HepG2 (cell line): Measurements from ENCODE around the gene RAET1L. TPM values are rescaled to one million over a fixed set of nuclear protein-coding genes. Genes with fewer than 3 reads are reported as not detected.

Experiments used
- BRD4 ChIP-seq: sonication (generic); formaldehyde crosslinking; IDR thresholded peaks from 2 replicates; pipeline ENCODE4 v1.4.0; 2020; ENCODE audit warnings: missing genetic modification reagents
- DBP ChIP-seq: sonication (generic); formaldehyde crosslinking; IDR thresholded peaks from 2 replicates; pipeline ENCODE4 v1.4.0; 2020; ENCODE audit warnings: missing genetic modification reagents; ENCODE audit errors: not compliant biosample characterization
- GPN1 ChIP-seq: sonication (generic); formaldehyde crosslinking; IDR thresholded peaks from 2 replicates; pipeline ENCODE4 v1.5.1; 2020; ENCODE audit warnings: missing genetic modification reagents, borderline replicate concordance
- HOMEZ ChIP-seq: IDR thresholded peaks from 2 replicates; pipeline ENCODE4 v1.6.1; 2016; ENCODE audit warnings: low read depth
- IRF1 ChIP-seq: sonication (generic); formaldehyde crosslinking; IDR thresholded peaks from 2 replicates; pipeline ENCODE4 v1.4.0; 2020; ENCODE audit warnings: low read depth, mild to moderate bottlenecking, missing genetic modification reagents
- IRF2 ChIP-seq: IDR thresholded peaks from 2 replicates; pipeline ENCODE4 v1.6.1; 2018; ENCODE audit warnings: missing genetic modification reagents, missing compliant biosample characterization
- JUND ChIP-seq: sonication (generic); formaldehyde crosslinking; IDR thresholded peaks from 2 replicates; pipeline ENCODE4 v1.8.0; 2022; ENCODE audit warnings: mild to moderate bottlenecking, missing genetic modification reagents
- MBD4 ChIP-seq: IDR thresholded peaks from 2 replicates; pipeline ENCODE4 v1.6.1; 2012; ENCODE audit warnings: low read length, inconsistent platforms, borderline replicate concordance
- MTERF4 ChIP-seq: sonication (generic); formaldehyde crosslinking; IDR thresholded peaks from 2 replicates; pipeline ENCODE4 v1.8.0; 2023; ENCODE audit warnings: mild to moderate bottlenecking, missing genetic modification reagents
- NR2F2 ChIP-seq: IDR thresholded peaks from 2 replicates; pipeline ENCODE4 v1.6.1; 2012; ENCODE audit warnings: low read depth, inconsistent platforms, borderline replicate concordance
- PRMT3 ChIP-seq: sonication (generic); formaldehyde crosslinking; IDR thresholded peaks from 2 replicates; pipeline ENCODE4 v1.8.1; 2022; ENCODE audit warnings: low read depth, mild to moderate bottlenecking, moderate library complexity, missing genetic modification reagents, borderline replicate concordance
- RFX5 ChIP-seq: IDR thresholded peaks from 2 replicates; pipeline ENCODE4 v1.6.1; 2011; ENCODE audit warnings: low read depth, low read length, improper control_type of control experiment
- ZNF225 ChIP-seq: sonication (generic); formaldehyde crosslinking; IDR thresholded peaks from 2 replicates; pipeline ENCODE4 v1.4.0; 2020; ENCODE audit warnings: mild to moderate bottlenecking, missing genetic modification reagents
- ZNF430 ChIP-seq: sonication (generic); formaldehyde crosslinking; IDR thresholded peaks from 2 replicates; pipeline ENCODE4 v1.9.0; 2021; ENCODE audit warnings: mild to moderate bottlenecking, missing genetic modification reagents
- ZNF530 ChIP-seq: sonication (generic); formaldehyde crosslinking; IDR thresholded peaks from 2 replicates; pipeline ENCODE4 v1.5.0; 2020; ENCODE audit warnings: low read depth, mild to moderate bottlenecking, missing genetic modification reagents
- ZNF567 ChIP-seq: sonication (generic); formaldehyde crosslinking; IDR thresholded peaks from 2 replicates; pipeline ENCODE4 v1.8.1; 2023; ENCODE audit warnings: mild to moderate bottlenecking, missing genetic modification reagents, borderline replicate concordance
- ZNF605 ChIP-seq: sonication (generic); formaldehyde crosslinking; IDR thresholded peaks from 2 replicates; pipeline ENCODE4 v1.8.0; 2022; ENCODE audit warnings: mild to moderate bottlenecking, missing genetic modification reagents
- ZNF709 ChIP-seq: sonication (generic); formaldehyde crosslinking; IDR thresholded peaks from 2 replicates; pipeline ENCODE4 v1.5.0; 2020; ENCODE audit warnings: mild to moderate bottlenecking, missing genetic modification reagents
- ZSCAN12 ChIP-seq: sonication (generic); formaldehyde crosslinking; IDR thresholded peaks from 2 replicates; pipeline ENCODE4 v1.9.0; 2021; ENCODE audit warnings: mild to moderate bottlenecking, missing genetic modification reagents
- polyA plus RNA-seq, 8 experiments: library from polyadenylated mRNA; depleted of rRNA in 3 of 8; stranded (reverse) in 7 of 8; unstranded in 1 of 8; fragments of >200 nt; fragmentation: Illumina TruSeq in 4 of 8; extraction: Trizol in 4 of 8; gene quantifications; 2 replicates each; pipeline versions ENCODE4 v1.2.1 to v1.2.3, GENCODE V29; 2011 to 2016; ENCODE audit warnings: low read depth in 4 of 8, missing spikeins in 1 of 8, mixed read lengths in 1 of 8; ENCODE audit not compliant: insufficient read depth in 1 of 8
- total RNA-seq, 5 experiments: library from RNA; depleted of rRNA; stranded (reverse); fragments of >200 nt; fragmentation: Illumina TruSeq; extraction: Trizol; gene quantifications; 2 replicates each; pipeline ENCODE4 v1.2.3, GENCODE V29; 2016; ENCODE audit warnings: low read depth in 1 of 5
- TF ChIP-seq, protein P1 (sequence below): sonication (generic); formaldehyde crosslinking; IDR thresholded peaks from 2 replicates; pipeline ENCODE4 v1.4.0; 2020; ENCODE audit warnings: missing genetic modification reagents, borderline replicate concordance

The RAET1L gene
- total and polyA plus RNA-seq, 2 of the 13 experiments (the other 11 are each of a cell fraction or from before 2014, with no cell fraction given): not detected

DNA sequence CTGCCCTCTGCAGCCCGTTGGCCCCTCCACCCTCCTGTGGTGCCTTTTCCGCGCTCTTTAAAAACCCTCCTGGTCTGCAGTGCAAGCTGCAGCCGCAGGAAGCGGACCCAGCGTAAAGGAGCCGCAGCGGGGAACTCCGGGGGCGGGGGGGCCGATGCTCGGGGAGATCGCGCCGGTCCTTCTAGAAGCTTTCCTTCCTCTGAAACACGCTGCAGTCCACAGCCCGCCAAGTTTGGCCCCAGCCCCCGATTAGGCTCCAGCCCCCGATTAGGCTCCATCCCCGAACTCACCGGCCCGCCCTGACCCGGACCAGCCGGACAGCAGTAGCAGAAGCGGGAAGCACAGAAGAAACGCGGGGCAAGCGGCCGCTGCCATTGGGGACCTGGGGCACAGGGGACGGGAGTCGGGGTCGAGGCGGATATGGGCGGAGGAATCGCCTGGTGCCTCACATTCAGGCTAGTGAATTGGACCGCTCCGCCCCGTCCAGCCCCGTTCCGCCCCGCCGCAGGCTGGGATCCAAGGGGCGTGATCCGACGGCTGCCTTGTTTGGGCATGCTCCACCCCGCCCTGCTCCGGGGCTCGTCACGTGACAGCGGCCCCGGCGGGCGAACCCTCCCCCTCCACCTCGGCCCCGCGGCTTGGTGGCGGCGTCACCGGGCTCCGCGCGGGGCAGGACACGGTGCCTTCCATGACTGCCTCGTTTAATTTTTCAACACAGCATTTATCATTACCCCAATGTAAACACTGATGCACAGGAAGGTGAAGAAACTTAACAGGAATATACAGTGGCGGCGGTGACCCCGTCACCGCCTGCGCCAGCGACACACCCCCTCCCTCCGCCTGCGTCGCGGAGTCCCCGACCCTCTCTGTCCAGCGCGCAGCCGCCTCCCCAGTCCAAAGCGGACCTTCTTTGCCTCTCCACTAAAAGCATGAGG lies 20.3 kb downstream of the RAET1L start (continued):
- TF ChIP-seq PRMT3 (no peak), ZNF605 (CRISPR knock-in tag) (peak; percentile 74), MBD4 (no peak), ZNF567 (peak; percentile 72; the same call in 1 of the 2 replicates), JUND (CRISPR knock-in tag) (no peak), NR2F2 (no peak), ZNF430 (0 out of 2 replicates have a peak, but pooled peaks have one; percentile 46), RFX5 (no peak), ZNF709 (0 out of 2 replicates have a peak, but pooled peaks have one; percentile 37), MTERF4 (CRISPR knock-in tag) (peak; percentile 64; the same call in 1 of the 2 replicates), BRD4 (CRISPR knock-in tag) (no peak), IRF1 (CRISPR knock-in tag) (no peak), GPN1 (CRISPR knock-in tag) (no peak), IRF2 (peak; percentile 29; the same call in 1 of the 2 replicates), ZNF530 (CRISPR knock-in tag) (no peak), HOMEZ (CRISPR knock-in tag) (peak; percentile 49; the same call in 1 of the 2 replicates), ZSCAN12 (no peak), DBP (CRISPR knock-in tag) (no peak), ZNF225 (CRISPR knock-in tag) (no peak)
- TF ChIP-seq, protein P1, sequence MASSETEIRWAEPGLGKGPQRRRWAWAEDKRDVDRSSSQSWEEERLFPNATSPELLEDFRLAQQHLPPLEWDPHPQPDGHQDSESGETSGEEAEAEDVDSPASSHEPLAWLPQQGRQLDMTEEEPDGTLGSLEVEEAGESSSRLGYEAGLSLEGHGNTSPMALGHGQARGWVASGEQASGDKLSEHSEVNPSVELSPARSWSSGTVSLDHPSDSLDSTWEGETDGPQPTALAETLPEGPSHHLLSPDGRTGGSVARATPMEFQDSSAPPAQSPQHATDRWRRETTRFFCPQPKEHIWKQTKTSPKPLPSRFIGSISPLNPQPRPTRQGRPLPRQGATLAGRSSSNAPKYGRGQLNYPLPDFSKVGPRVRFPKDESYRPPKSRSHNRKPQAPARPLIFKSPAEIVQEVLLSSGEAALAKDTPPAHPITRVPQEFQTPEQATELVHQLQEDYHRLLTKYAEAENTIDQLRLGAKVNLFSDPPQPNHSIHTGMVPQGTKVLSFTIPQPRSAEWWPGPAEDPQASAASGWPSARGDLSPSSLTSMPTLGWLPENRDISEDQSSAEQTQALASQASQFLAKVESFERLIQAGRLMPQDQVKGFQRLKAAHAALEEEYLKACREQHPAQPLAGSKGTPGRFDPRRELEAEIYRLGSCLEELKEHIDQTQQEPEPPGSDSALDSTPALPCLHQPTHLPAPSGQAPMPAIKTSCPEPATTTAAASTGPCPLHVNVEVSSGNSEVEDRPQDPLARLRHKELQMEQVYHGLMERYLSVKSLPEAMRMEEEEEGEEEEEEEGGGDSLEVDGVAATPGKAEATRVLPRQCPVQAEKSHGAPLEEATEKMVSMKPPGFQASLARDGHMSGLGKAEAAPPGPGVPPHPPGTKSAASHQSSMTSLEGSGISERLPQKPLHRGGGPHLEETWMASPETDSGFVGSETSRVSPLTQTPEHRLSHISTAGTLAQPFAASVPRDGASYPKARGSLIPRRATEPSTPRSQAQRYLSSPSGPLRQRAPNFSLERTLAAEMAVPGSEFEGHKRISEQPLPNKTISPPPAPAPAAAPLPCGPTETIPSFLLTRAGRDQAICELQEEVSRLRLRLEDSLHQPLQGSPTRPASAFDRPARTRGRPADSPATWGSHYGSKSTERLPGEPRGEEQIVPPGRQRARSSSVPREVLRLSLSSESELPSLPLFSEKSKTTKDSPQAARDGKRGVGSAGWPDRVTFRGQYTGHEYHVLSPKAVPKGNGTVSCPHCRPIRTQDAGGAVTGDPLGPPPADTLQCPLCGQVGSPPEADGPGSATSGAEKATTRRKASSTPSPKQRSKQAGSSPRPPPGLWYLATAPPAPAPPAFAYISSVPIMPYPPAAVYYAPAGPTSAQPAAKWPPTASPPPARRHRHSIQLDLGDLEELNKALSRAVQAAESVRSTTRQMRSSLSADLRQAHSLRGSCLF (CRISPR knock-in tag): no peak
